Liver (tissue), 9 donors: Measurements from ENCODE around the gene CELA1. TPM values are rescaled to one million over a fixed set of nuclear protein-coding genes. Genes with fewer than 3 reads are reported as not detected.

Experiments
- DNase-seq: peaks from one replicate; pipeline ENCODE4 v3.0.0-alpha.2; 2017; ENCODE audit warnings: low spot score
- H3K27ac ChIP-seq, 2 donors: one replicate each; pipeline ENCODE4 v1.7.0; 2013; ENCODE audit warnings: inconsistent platforms in 2 of 2, low read length in 2 of 2, control low read depth in 1 of 2, low read depth in 1 of 2, mild to moderate bottlenecking in 1 of 2
- H3K27me3 ChIP-seq, 4 donors: one replicate each; pipeline versions ENCODE4 v1.6.1 to v1.7.0; 2013; ENCODE audit warnings: low read length in 3 of 4, inconsistent platforms in 1 of 4, mild to moderate bottlenecking in 1 of 4, moderate library complexity in 1 of 4; ENCODE audit not compliant: control insufficient read depth in 4 of 4, insufficient read depth in 4 of 4
- H3K36me3 ChIP-seq, 4 donors: one replicate each; pipeline versions ENCODE4 v1.6.1 to v1.7.0; 2013; ENCODE audit warnings: low read length in 3 of 4, mild to moderate bottlenecking in 3 of 4, low read depth in 1 of 4, moderate library complexity in 1 of 4; ENCODE audit not compliant: control insufficient read depth in 4 of 4, insufficient read depth in 3 of 4
- H3K4me1 ChIP-seq, 4 donors: one replicate each; pipeline versions ENCODE4 v1.6.1 to v1.7.0; 2013; ENCODE audit warnings: low read length in 3 of 4, mild to moderate bottlenecking in 3 of 4, moderate library complexity in 1 of 4; ENCODE audit not compliant: control insufficient read depth in 4 of 4, insufficient read depth in 4 of 4
- H3K4me3 ChIP-seq, 3 donors: one replicate each; pipeline versions ENCODE4 v1.6.1 to v1.7.0; 2013; ENCODE audit warnings: low read length in 3 of 3, control low read depth in 1 of 3, low read depth in 1 of 3, mild to moderate bottlenecking in 1 of 3
- H3K9ac ChIP-seq, 2 donors: one replicate each; pipeline ENCODE4 v1.7.0; 2013; ENCODE audit warnings: low read length in 2 of 2, mild to moderate bottlenecking in 2 of 2, moderate library complexity in 2 of 2, control low read depth in 1 of 2, low read depth in 1 of 2
- H3K9me3 ChIP-seq, 4 donors: one replicate each; pipeline versions ENCODE4 v1.6.1 to v1.7.0; 2013; ENCODE audit warnings: low read length in 3 of 4; ENCODE audit not compliant: control insufficient read depth in 4 of 4
- CTCF ChIP-seq: fragments of 150-350 bp; IDR thresholded peaks from 2 replicates; pipeline ENCODE4 v1.5.1; 2017; ENCODE audit warnings: improper control_type of control experiment, low read depth, low read length; ENCODE audit not compliant: missing input control
- EGR1 ChIP-seq, 2 donors: IDR thresholded peaks; 2 replicates each; pipeline ENCODE4 v1.6.1; 2016 to 2018; ENCODE audit warnings: antibody characterized with exemption in 2 of 2, low read depth in 2 of 2
- FOXA1 ChIP-seq: IDR thresholded peaks from 2 replicates; pipeline ENCODE4 v1.6.1; 2016; ENCODE audit warnings: antibody characterized with exemption
- FOXA2 ChIP-seq: IDR thresholded peaks from 2 replicates; pipeline ENCODE4 v1.6.1; 2016; ENCODE audit warnings: antibody characterized with exemption
- GABPA ChIP-seq, 2 donors: IDR thresholded peaks in 1 of 2; conservative IDR thresholded peaks in 1 of 2; 2 replicates each; pipeline ENCODE4 v1.6.1; 2016; ENCODE audit warnings: antibody characterized with exemption in 2 of 2, mild to moderate bottlenecking in 1 of 2, moderate library complexity in 1 of 2
- HNF4A ChIP-seq, 2 donors: conservative IDR thresholded peaks; 2 replicates each; pipeline ENCODE4 v1.6.1; 2016; ENCODE audit warnings: antibody characterized with exemption in 2 of 2, mild to moderate bottlenecking in 2 of 2
- HNF4G ChIP-seq: IDR thresholded peaks from 2 replicates; pipeline ENCODE4 v1.6.1; 2016; ENCODE audit warnings: antibody characterized with exemption
- JUND ChIP-seq, 2 donors: IDR thresholded peaks; 2 replicates each; pipeline ENCODE4 v1.6.1; 2016; ENCODE audit warnings: antibody characterized with exemption in 2 of 2
- MAX ChIP-seq: IDR thresholded peaks from 2 replicates; pipeline ENCODE4 v1.6.1; 2016; ENCODE audit warnings: antibody characterized with exemption
- NR2F2 ChIP-seq: IDR thresholded peaks from 2 replicates; pipeline ENCODE4 v1.6.1; 2016; ENCODE audit warnings: antibody characterized with exemption
- RAD21 ChIP-seq, 2 donors: IDR thresholded peaks; 2 replicates each; pipeline ENCODE4 v1.6.1; 2016; ENCODE audit warnings: antibody characterized with exemption in 2 of 2, mild to moderate bottlenecking in 2 of 2
- RXRA ChIP-seq, 2 donors: IDR thresholded peaks; 2 replicates each; pipeline ENCODE4 v1.6.1; 2017 to 2018; ENCODE audit warnings: antibody characterized with exemption in 2 of 2, mild to moderate bottlenecking in 1 of 2
- SP1 ChIP-seq: IDR thresholded peaks from 2 replicates; pipeline ENCODE4 v1.6.1; 2018; ENCODE audit warnings: antibody characterized with exemption, mild to moderate bottlenecking
- TAF1 ChIP-seq: conservative IDR thresholded peaks from 2 replicates; pipeline ENCODE4 v1.6.1; 2016; ENCODE audit warnings: antibody characterized with exemption, mild to moderate bottlenecking
- YY1 ChIP-seq: IDR thresholded peaks from 2 replicates; pipeline ENCODE4 v1.6.1; 2016; ENCODE audit warnings: antibody characterized with exemption, mild to moderate bottlenecking
- ZBTB33 ChIP-seq: IDR thresholded peaks from 2 replicates; pipeline ENCODE4 v1.6.1; 2016; ENCODE audit warnings: antibody characterized with exemption
- WGBS: extraction: QIAGEN DNeasy Blood & Tissue Kit; methylation state at CpG from one replicate; pipeline ENCODE4 v1.1.7; 2013; 5-methylcytosine and 5-hydroxymethylcytosine counted together
- polyA plus RNA-seq, 2 donors: library from polyadenylated mRNA; stranded (reverse) in 1 of 2; unstranded in 1 of 2; fragments of 200-250 nt in 1 of 2; fragments of >200 nt in 1 of 2; fragmentation: Nextera tagmentation in 1 of 2; extraction: Ambion mirVana in 1 of 2; gene quantifications; one replicate each; pipeline versions ENCODE4 v1.2.1 to v1.2.3, GENCODE V29; 2013 to 2015
- total RNA-seq, 2 donors: library from RNA; depleted of rRNA; stranded (reverse); fragments of >200 nt; gene quantifications; one replicate each; pipeline ENCODE4 v1.2.3, GENCODE V29; 2014
- TF ChIP-seq, protein P1 (sequence below): IDR thresholded peaks from 2 replicates; pipeline ENCODE4 v1.6.1; 2016; ENCODE audit warnings: antibody characterized with exemption
- TF ChIP-seq, protein P2 (sequence below): IDR thresholded peaks from 2 replicates; pipeline ENCODE4 v1.6.1; 2016; ENCODE audit warnings: antibody characterized with exemption, mild to moderate bottlenecking
- donor health status: healthy.
- donor health status: healthy.
- donor health status: healthy.
- donor health status: healthy.
- donor health status: healthy.

The CELA1 gene
- total RNA-seq: not detected
- not detected for polyA plus RNA-seq

- no peaks in the 10 kb centered on the region for H3K9me3 ChIP-seq
- no peaks in the 10 kb centered on the region for H3K27me3 ChIP-seq
- H3K27ac ChIP-seq: no peak within 1 kb of the TSS
- no peak for TF ChIP-seq RXRA (IDR thresholded peaks at IDR 0.05)
- no peak for TF ChIP-seq GABPA (IDR thresholded peaks at IDR 0.05 in 1 of 2, conservative IDR thresholded peaks at IDR 0.05 in 1 of 2)
- no peak for TF ChIP-seq TAF1
- TF ChIP-seq ZBTB33: no peak
- TF ChIP-seq HNF4A (conservative IDR thresholded peaks at IDR 0.05): no peak
- no peak for TF ChIP-seq CTCF
- TF ChIP-seq HNF4G: no peak
- TF ChIP-seq MAX: no peak
- TF ChIP-seq, protein P1, sequence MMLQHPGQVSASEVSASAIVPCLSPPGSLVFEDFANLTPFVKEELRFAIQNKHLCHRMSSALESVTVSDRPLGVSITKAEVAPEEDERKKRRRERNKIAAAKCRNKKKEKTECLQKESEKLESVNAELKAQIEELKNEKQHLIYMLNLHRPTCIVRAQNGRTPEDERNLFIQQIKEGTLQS: no peak
- TF ChIP-seq EGR1 (IDR thresholded peaks at IDR 0.05; ENCODE audit: low read depth in 2 of 2): no peak
- TF ChIP-seq YY1: no peak
- no peak for TF ChIP-seq JUND (IDR thresholded peaks at IDR 0.05)
- no peak for TF ChIP-seq RAD21 (IDR thresholded peaks at IDR 0.05)
- TF ChIP-seq FOXA2: no peak
- TF ChIP-seq FOXA1: no peak
- no peak for TF ChIP-seq SP1
- TF ChIP-seq, protein P2, sequence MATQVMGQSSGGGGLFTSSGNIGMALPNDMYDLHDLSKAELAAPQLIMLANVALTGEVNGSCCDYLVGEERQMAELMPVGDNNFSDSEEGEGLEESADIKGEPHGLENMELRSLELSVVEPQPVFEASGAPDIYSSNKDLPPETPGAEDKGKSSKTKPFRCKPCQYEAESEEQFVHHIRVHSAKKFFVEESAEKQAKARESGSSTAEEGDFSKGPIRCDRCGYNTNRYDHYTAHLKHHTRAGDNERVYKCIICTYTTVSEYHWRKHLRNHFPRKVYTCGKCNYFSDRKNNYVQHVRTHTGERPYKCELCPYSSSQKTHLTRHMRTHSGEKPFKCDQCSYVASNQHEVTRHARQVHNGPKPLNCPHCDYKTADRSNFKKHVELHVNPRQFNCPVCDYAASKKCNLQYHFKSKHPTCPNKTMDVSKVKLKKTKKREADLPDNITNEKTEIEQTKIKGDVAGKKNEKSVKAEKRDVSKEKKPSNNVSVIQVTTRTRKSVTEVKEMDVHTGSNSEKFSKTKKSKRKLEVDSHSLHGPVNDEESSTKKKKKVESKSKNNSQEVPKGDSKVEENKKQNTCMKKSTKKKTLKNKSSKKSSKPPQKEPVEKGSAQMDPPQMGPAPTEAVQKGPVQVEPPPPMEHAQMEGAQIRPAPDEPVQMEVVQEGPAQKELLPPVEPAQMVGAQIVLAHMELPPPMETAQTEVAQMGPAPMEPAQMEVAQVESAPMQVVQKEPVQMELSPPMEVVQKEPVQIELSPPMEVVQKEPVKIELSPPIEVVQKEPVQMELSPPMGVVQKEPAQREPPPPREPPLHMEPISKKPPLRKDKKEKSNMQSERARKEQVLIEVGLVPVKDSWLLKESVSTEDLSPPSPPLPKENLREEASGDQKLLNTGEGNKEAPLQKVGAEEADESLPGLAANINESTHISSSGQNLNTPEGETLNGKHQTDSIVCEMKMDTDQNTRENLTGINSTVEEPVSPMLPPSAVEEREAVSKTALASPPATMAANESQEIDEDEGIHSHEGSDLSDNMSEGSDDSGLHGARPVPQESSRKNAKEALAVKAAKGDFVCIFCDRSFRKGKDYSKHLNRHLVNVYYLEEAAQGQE: no peak
- no peak for TF ChIP-seq NR2F2
- no peaks in the 10 kb centered on the region for H3K4me1 ChIP-seq
- no peak within 1 kb of the TSS for H3K9ac ChIP-seq
- H3K4me3 ChIP-seq: no peak within 1 kb of the TSS
- WGBS: 94% methylated on average over 3 of the region's 3 CpGs
- no peak for DNase-seq
- no peaks in the 10 kb centered on the region for H3K36me3 ChIP-seq
Measured at GRCh38 chr12:51346581-51346980, at the start of gene CELA1. TSS of gene CELA1 (minus strand) at chr12:51346679. CDS start at chr12:51346638, 41 bp downstream.
